SHP77 treated with DMSO at 0.1 percent for 48 hours (cell line): ENCODE measurements around the gene HTR4.

Experiments
- DNase-seq: peaks from one replicate; lab custom pipeline; 2025; lab: John Stamatoyannopoulos, UW

Gene HTR4

DNA sequence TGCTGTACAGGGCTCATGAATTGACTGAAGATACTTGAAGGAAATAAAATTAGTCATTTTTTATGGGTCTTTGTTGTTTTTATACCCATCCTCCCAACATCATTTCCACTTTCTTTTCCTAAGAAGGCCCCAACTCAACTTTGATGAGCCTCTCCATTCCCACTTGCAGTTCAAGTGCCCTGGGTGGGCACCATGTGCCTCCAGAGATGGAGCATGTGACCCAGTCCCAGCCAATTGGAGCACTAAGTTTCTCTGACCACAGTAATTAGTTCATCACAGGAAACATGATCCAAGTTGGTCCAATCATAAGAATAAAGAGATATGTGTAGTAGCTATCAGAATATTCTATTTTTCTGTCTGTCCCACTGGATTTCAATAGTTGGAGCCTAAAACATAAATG lies 46.9 kb downstream of the HTR4 start:
- DNase-seq = no peak

- DNase-seq = no peak
Measured at GRCh38 chr5:148606296-148606695, 48.0 kb downstream of the HTR4 start.

- no peak for DNase-seq
Measured at GRCh38 chr5:148599187-148599586, 55.1 kb downstream of the HTR4 start.

DNA sequence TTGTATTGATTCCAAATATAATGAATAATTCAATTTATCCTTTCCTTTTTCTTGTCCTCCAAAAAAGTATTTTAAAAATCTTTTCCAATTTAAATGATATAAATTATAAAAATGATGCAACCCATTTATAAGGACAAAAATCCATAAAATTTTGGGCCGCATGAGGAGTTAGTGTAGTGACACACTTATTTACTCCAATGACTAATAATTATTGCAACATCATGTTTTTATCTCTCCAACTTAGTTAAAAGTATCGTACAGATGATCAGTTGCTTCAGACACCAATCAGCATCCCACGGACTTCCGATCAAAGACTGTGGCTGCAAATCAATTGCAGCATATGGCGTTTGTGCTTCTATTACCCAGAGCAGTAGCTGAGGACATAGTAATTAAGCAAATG lies 58.6 kb downstream of the HTR4 start:
- no peak for DNase-seq

DNA sequence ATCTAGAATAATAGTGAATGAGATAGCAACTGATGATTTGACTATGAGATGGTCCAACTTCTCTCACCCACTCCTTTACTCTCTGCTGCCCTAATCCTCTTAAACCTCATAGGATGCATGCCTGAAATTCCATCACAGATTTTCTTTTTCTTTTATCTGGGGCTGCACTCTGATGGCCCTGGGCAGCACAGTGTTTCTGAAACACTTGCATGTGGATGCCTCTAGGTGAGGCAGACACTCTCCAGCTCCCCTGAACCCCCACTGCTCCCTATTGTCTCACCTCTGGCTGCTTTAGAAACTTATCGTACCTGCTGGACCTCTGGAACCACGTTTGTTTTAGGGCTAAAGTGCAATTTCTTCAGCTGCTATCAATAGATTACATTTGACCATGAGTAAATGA lies 67.5 kb downstream of the HTR4 start:
- no peak for DNase-seq

GRCh38 chr5:148585988-148586387 lies 68.3 kb downstream of the HTR4 start:
- DNase-seq = no peak

GRCh38 chr5:148584103-148584502 lies 70.2 kb downstream of the HTR4 start:
- DNase-seq = no peak

DNA sequence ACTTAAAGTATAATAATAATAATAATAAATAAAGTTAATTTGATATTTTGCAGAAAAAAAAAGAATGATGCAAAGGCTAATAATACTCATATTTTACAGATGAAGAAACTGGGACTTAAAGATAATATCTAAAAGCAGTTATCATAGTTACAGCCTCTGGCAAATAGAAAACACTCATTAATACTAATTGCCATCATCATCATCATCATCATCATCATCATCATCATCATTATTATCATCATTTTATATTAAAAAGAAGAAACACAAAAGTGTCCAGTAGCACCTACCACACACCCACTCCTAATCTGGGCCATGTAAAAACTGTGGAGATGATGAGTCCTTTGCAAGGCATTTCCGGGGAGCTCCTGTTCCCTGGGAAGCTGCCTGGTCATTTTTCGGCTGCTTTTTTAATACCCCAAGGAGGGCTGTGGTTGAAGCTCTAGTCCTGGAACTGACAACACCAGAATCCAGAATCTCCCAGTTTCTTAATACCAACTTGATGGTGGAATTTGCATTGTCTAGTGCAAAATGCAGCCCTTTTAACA lies 70.8 kb downstream of the HTR4 start:
- DNase-seq = no peak

DNA sequence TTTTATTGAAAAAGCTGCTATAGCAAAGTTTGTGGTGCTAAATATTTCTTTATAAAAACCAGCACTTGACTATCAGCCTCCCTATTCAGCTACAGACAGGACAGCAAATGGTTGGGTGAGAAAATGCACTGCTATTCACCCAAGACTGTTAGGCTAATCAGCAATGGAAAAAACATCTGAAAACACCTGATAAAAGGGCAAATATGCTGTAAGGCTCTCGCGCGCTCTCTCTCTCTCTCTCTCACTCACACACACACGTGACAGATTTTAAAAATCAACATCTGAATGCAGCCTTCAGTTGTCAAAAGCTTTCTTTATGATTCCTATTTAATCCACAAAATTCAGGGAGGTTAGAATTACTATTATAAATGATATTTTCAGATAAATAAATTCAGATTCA lies 80.2 kb downstream of the HTR4 start:
- DNase-seq = no peak

DNA sequence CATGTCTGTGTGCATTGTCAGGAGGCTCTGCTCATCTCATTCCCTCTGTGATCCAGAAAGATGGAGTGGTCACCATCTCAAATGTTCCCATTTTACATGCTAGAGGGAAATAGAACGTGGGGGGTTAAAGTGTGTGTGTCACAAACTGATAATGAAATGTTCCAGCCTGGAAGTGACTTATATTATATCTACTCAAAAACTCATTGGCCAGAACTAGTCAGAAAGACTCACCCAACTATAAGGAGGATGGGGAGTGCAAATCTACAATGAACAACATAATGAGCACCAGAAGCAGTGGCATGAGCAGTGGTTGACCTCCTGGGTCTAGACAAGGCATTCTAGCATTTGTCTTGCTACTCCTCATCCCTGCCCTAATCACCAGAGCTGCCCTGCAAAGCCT lies 81.0 kb downstream of the HTR4 start:
- DNase-seq = no peak

GRCh38 chr5:148569948-148570347 lies 84.4 kb downstream of the HTR4 start:
- no peak for DNase-seq

DNA sequence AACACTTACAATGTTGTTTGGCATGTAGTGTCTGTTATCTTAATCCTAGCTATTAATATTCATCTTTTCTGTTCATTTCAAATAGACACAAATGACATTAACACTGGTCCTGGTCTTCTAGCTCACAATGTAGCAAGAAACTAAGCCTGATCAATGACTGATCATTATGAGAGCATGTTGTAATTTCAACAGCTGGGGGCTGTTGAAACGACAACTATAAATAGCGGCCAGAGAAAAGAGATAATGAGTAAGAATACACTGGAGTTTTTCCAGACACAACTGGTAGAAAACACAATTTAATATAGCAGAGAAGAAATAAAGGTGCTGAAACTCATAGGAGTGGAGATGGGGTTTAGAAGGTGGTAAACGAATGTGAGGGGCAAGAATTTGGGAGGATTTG lies 89.2 kb downstream of the HTR4 start:
- no peak for DNase-seq

DNA sequence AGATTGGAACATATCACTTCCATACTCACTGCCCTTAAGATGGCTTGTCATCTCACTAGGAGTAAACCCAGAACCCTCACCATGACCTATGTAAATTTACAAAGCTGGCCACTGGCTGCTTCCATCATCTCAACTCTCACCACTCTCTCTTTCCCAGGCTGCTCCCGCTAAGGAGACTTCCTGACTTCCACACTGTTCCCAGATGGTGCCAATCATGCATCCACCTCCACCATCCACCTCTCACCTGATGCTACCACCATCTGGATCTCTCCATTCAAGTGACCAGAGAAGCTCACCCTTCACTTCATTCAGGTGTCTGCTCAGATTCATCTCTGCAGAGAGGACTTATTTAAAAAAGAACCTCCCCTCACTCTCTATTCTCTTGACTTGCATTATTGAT lies 91.3 kb downstream of the HTR4 start:
- DNase-seq = no peak

DNA sequence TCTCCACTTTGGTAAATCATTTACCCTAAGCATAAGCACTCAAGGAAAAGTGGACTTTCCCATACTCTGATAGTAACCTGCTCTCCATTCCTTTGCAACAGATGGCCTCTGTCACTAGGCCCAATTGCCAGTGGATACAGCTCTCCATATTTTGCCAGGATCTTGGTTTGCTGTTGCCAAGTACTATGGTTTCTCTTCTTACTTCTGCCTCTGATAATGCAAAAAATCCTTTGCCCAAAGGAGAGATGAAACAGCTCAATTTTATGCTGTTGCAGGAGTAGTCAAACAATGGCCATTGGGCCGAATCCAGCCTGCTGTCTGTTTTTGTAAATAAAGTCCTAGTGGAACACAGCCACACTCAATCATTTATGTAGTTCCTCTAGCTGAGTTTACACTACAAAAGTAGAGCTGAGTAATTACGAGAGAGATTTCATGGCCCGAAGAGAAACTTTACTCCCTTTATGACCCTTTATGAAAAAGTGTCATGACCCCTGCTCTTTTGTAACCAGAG lies 92.5 kb downstream of the HTR4 start:
- DNase-seq = no peak

DNA sequence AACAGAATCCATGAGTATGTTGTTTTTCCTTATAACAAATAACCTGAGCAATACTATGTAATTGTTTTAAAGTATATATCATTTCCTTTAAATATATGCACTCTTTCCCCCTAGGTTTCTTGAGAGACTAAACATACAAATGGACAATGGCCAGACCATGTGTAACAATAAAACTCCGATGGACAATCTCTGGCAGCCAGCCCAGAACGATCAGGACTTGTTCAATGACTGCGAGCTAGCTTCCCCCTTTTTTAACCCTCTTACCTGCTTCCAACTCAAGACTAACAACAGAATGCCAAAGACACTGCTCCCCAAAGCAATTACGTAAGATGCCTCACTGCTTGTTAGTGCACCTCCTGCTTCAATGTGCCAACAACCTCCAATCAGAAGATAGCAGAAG lies 94.9 kb downstream of the HTR4 start:
- no peak for DNase-seq

DNA sequence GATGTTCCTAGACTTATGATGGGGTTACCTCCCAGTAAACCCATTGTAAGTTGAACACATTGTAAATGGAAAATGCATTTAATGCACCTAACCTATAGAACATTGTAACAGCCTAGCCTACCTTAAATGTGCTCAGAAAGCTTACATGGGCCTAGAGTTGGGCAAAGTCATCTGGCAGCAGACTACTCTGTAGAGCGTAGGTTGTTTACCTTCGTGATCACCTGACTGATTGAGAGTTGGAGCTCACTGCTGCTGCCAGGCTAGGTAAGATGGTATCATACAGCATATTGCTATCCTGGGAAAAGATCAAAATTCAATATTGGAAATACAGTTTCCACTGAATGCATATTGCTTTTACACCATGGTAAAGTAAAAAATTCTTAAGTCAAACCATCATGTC lies 95.4 kb downstream of the HTR4 start:
- DNase-seq = no peak

DNA sequence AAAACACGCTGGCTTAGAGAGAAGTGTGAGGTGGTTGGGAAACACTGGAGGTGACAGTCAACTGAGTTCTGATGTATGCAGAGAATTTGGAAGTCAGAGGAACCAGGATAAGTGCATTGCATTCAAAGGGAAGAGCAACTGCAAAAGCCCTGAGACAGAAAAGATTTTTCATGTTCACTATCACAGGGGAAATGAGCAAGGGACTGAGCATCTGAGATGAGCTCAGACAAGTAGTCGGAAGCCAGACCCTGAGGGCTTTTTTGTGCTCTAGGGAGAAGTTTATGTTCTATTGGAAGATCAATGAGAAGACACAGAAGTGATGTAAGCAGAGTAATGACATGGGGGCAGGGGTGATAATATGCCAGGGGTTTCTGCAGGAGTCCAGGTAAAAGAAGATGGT lies 97.5 kb downstream of the HTR4 start:
- no peak for DNase-seq

DNA sequence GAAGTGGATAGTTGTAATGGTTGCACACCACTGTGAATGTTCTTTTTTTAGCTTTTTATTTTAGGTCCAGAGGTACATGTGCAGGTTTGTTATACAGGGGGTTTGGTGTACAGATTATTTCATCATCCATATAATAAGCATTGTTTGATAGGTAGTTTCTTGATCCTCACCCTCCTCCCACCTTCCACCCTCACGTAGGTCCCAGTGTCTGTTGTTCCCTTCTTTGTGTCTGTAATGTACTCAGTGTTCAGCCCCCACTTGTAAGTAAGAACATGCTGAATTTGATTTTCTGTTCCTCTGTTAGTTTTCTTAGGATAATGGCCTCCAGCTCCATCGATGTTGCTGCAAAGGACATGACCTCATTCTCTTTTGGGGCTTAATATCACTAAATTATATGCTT lies 99.7 kb downstream of the HTR4 start:
- DNase-seq = no peak

DNA sequence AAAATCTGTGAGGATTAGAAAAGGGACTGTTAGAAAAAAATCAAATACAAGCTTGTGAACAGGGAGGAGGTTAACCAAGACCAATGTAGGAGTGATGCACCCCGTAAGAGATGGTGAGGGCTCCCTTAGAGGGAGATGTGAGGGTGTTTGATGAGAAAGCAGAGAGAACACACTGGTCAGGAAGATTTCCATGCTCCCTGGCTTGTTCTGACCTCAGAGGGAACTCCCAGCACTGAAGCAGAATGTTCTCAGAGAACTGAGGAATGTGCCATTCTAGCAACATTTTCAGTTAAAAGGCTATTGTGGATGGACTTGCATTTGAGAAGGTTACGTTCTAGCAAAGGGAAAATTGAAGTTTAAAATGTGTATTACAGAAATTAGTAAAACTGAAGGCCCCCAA lies 110.6 kb downstream of the HTR4 start:
- DNase-seq = no peak

GRCh38 chr5:148542812-148543211 lies 111.5 kb downstream of the HTR4 start:
- DNase-seq = no peak

GRCh38 chr5:148541054-148541835 lies 113.1 kb downstream of the HTR4 start:
- no peak for DNase-seq

- no peak for DNase-seq
Measured at GRCh38 chr5:148540647-148541046, 113.7 kb downstream of the HTR4 start.

GRCh38 chr5:148539851-148540250 lies 114.5 kb downstream of the HTR4 start:
- DNase-seq = no peak

GRCh38 chr5:148535190-148535589 lies 119.1 kb downstream of the HTR4 start:
- no peak for DNase-seq
